HCT116 (cell line): ENCODE measurements around the gene PRIM1. TPM values are rescaled to one million over a fixed set of nuclear protein-coding genes. Genes with fewer than 3 reads are reported as not detected.
"Not testable (repeated sequence)": the region's sequence is repeated elsewhere in the genome, so short reads cannot be mapped to it uniquely, and the experiment has no call there.

ENCODE experiments used
- ATAC-seq: fragments of 200-7000 bp; cut with Tn5 transposase; 2 replicates; pipeline ENCODE4 v1.9.1; 2020; ENCODE audit warnings: mild to moderate bottlenecking, moderate library complexity
- BruUV-seq: library from RNA; stranded (reverse); fragments of 400-500 nt; replicated peaks from 2 replicates; lab custom pipeline; 2021; lab: Mats Ljungman, UMichigan
- CTCF ChIA-PET: fragments of 300-600 bp; sonication (Branson Sonifier 250); formaldehyde crosslinking; loops from one replicate; lab custom pipeline; 2021; ENCODE audit warnings: antibody characterized with exemption; lab: Charles Lee
- POLR2A ChIA-PET: fragments of 300-600, 350-600 bp; sonication (Branson Sonifier 250); formaldehyde crosslinking; loops from one replicate; lab custom pipeline; 2021; ENCODE audit warnings: antibody characterized with exemption; lab: Charles Lee
- RAD21 ChIA-PET, 2 experiments: fragments of 300-600 bp; sonication (Branson Sonifier 250); formaldehyde crosslinking; loops; one replicate each; lab custom pipeline; 2023; ENCODE audit warnings: low total read pairs in 2 of 2; ENCODE audit not compliant: uncharacterized antibody in 2 of 2, unreplicated experiment in 2 of 2, low non-redundant PET in 1 of 2; lab: Charles Lee
- DNase-seq: peaks from one replicate; pipeline ENCODE4 v3.0.0-alpha.2; 2010; ENCODE audit warnings: low read depth, low spot score
- H2AFZ ChIP-seq: fragments of 200-600 bp; shearing (Covaris generic), sonication (generic); 2 replicates; pipeline ENCODE4 v1.6.1; 2017; ENCODE audit warnings: low read depth, mixed run types, mixed read lengths, antibody characterized with exemption, low read length; ENCODE audit not compliant: poor library complexity, severe bottlenecking
- H3K27ac ChIP-seq: 2 replicates; pipeline ENCODE4 v1.5.1; 2012; ENCODE audit warnings: low read depth, low read length
- H3K27me3 ChIP-seq: fragments of 200-600 bp; sonication (generic); 2 replicates; pipeline ENCODE4 v1.6.1; 2016; ENCODE audit warnings: mixed run types, low read length, mixed read lengths; ENCODE audit not compliant: insufficient read depth
- H3K36me3 ChIP-seq, 2 experiments: fragments of 200-500 bp in 1 of 2; fragments of 200-600 bp in 1 of 2; sonication (Bioruptor generic) in 1 of 2; sonication (generic) in 1 of 2; 2 replicates each; pipeline versions ENCODE4 v1.5.1 to v1.6.1; 2014 to 2016; ENCODE audit warnings: low read length in 2 of 2, inconsistent platforms in 1 of 2, mixed read lengths in 1 of 2, mixed run types in 1 of 2; ENCODE audit not compliant: insufficient read depth in 2 of 2, control insufficient read depth in 1 of 2
- H3K4me1 ChIP-seq, 2 experiments: fragments of 200-600 bp in 1 of 2; sonication (generic) in 1 of 2; 2 replicates each; pipeline versions ENCODE4 v1.5.1 to v1.6.1; 2012 to 2017; ENCODE audit warnings: low read length in 2 of 2, inconsistent platforms in 1 of 2, mild to moderate bottlenecking in 1 of 2, mixed read lengths in 1 of 2, mixed run types in 1 of 2, moderate library complexity in 1 of 2; ENCODE audit not compliant: insufficient read depth in 2 of 2, control insufficient read depth in 1 of 2
- H3K4me2 ChIP-seq: fragments of 200-600 bp; sonication (generic); 2 replicates; pipeline ENCODE4 v1.6.1; 2017; ENCODE audit warnings: mixed run types, low read length, mixed read lengths
- H3K4me3 ChIP-seq, 2 experiments: fragments of 200-600 bp in 1 of 2; sonication (generic) in 1 of 2; replicated peaks in 1 of 2; 2 replicates each; pipeline ENCODE4 v1.5.1; 2011 to 2016; ENCODE audit warnings: low read length in 2 of 2, control low read depth in 1 of 2, low read depth in 1 of 2, mild to moderate bottlenecking in 1 of 2, mixed read lengths in 1 of 2, mixed run types in 1 of 2
- H3K79me2 ChIP-seq: fragments of 200-600 bp; sonication (generic); 2 replicates; pipeline ENCODE4 v1.6.1; 2017; ENCODE audit warnings: mild to moderate bottlenecking, mixed run types, low read length, moderate library complexity, mixed read lengths; ENCODE audit not compliant: insufficient read depth
- H3K9ac ChIP-seq: fragments of 200-600 bp; sonication (generic); 2 replicates; pipeline ENCODE4 v1.6.1; 2016; ENCODE audit warnings: low read length, mixed read lengths
- H3K9me2 ChIP-seq: fragments of 200-600 bp; sonication (generic), shearing (Covaris generic); 2 replicates; pipeline ENCODE4 v1.6.1; 2017; ENCODE audit warnings: mixed run types, mild to moderate bottlenecking, moderate library complexity; ENCODE audit not compliant: insufficient read depth
- H3K9me3 ChIP-seq, 2 experiments: fragments of 200-500 bp in 1 of 2; fragments of 200-600 bp in 1 of 2; sonication (Bioruptor generic) in 1 of 2; sonication (generic) in 1 of 2; 2 replicates each; pipeline ENCODE4 v1.6.1; 2014 to 2017; ENCODE audit warnings: low read length in 2 of 2, mixed read lengths in 2 of 2, inconsistent platforms in 1 of 2, low read depth in 1 of 2, mild to moderate bottlenecking in 1 of 2, mixed run types in 1 of 2, moderate library complexity in 1 of 2; ENCODE audit not compliant: control insufficient read depth in 1 of 2, insufficient read depth in 1 of 2
- H4K20me1 ChIP-seq: fragments of 200-600 bp; sonication (generic), shearing (Covaris generic); 2 replicates; pipeline ENCODE4 v1.6.1; 2017; ENCODE audit warnings: mixed run types, mild to moderate bottlenecking, moderate library complexity; ENCODE audit not compliant: insufficient read depth
- CTCF ChIP-seq, 3 experiments: fragments of 200-600 bp in 1 of 3; sonication (generic) in 1 of 3; IDR thresholded peaks in 2 of 3; conservative IDR thresholded peaks in 1 of 3; 2 replicates each; pipeline ENCODE4 v1.5.1; 2012 to 2017; ENCODE audit warnings: low read depth in 2 of 3, low read length in 2 of 3, antibody characterized with exemption in 1 of 3, borderline replicate concordance in 1 of 3, control low read depth in 1 of 3, mild to moderate bottlenecking in 1 of 3, mixed read lengths in 1 of 3, mixed run types in 1 of 3, moderate library complexity in 1 of 3; ENCODE audit not compliant: insufficient read depth in 1 of 3
- ELF1 ChIP-seq: IDR thresholded peaks from 2 replicates; pipeline ENCODE4 v1.6.1; 2012; ENCODE audit warnings: low read depth, borderline replicate concordance
- POLR2A ChIP-seq: IDR thresholded peaks from 2 replicates; pipeline ENCODE4 v1.7.0; 2011; ENCODE audit warnings: borderline replicate concordance; ENCODE audit not compliant: insufficient read depth, insufficient read length; ENCODE audit errors: extremely low read depth
- POLR2AphosphoS5 ChIP-seq: IDR thresholded peaks from 2 replicates; pipeline ENCODE4 v1.6.1; 2011; ENCODE audit warnings: mild to moderate bottlenecking, low read depth, low read length, moderate library complexity
- RAD21 ChIP-seq: IDR thresholded peaks from 2 replicates; pipeline ENCODE4 v1.6.1; 2012; ENCODE audit warnings: low read depth, mild to moderate bottlenecking
- SP1 ChIP-seq: IDR thresholded peaks from 2 replicates; pipeline ENCODE4 v1.6.1; 2012; ENCODE audit warnings: low read depth
- ZNF274 ChIP-seq: fragments of 200-500 bp; sonication (Bioruptor generic); IDR thresholded peaks from 2 replicates; pipeline ENCODE4 v1.6.1; 2014; ENCODE audit warnings: mild to moderate bottlenecking, low read depth, low read length, inconsistent platforms
- intact Hi-C: fragments of 100-400 bp; cut with micrococcal nuclease; formaldehyde crosslinking; loops from 2 replicates; pipeline ENCODE4 v1.10.0; 2022
- total RNA-seq: library from RNA; stranded (reverse); gene quantifications from one replicate; pipeline ENCODE4 v1.2.1, GENCODE V29; 2021; ENCODE audit not compliant: unreplicated experiment

Gene PRIM1
- total RNA-seq, 1 experiment from 2014 or later: 53.3 TPM

GRCh38 chr12:56800221-56800620, 48.1 kb upstream of the PRIM1 start:
- H4K20me1 ChIP-seq: no peaks in the 10 kb centered on the region
- no peaks in the 10 kb centered on the region for H3K27me3 ChIP-seq
- TF ChIP-seq ELF1: no peak
- TF ChIP-seq POLR2A: no peak
- TF ChIP-seq POLR2AphosphoS5: no peak
- no peak for TF ChIP-seq SP1
- TF ChIP-seq RAD21: no peak
- TF ChIP-seq ZNF274: no peak
- no peak for TF ChIP-seq CTCF (IDR thresholded peaks at IDR 0.05 in 2 of 3, conservative IDR thresholded peaks at IDR 0.05 in 1 of 3; ENCODE audit: borderline replicate concordance in 1 of 3, insufficient read depth in 1 of 3, low read depth in 2 of 3, low read length in 2 of 3)
- TF ChIP-seq, all 23 proteins: peak for 0
- no peak overlapping the region for H3K9ac ChIP-seq
- ATAC-seq (no peak), DNase-seq (no peak)
- ChIA-PET CTCF (no interaction called here), POLR2A (no interaction called here), RAD21 (no interaction called here)
- H2AFZ ChIP-seq: no peak overlapping the region
- H3K27ac ChIP-seq: no peak overlapping the region
- no peaks in the 10 kb centered on the region for H3K79me2 ChIP-seq
- no peaks in the 10 kb centered on the region for H3K36me3 ChIP-seq
- H3K9me2 ChIP-seq: no peaks in the 10 kb centered on the region
- H3K4me3 ChIP-seq: no peak overlapping the region
- intact Hi-C loops: no loop called here
- no peak overlapping the region for H3K4me2 ChIP-seq
- BruUV-seq: no TSS peak
- H3K4me1 ChIP-seq: no peaks in the 10 kb centered on the region
- H3K9me3 ChIP-seq: no peaks in the 10 kb centered on the region

- H3K9me2 ChIP-seq, H3K9ac ChIP-seq, ATAC-seq, intact Hi-C loops, H2AFZ ChIP-seq, POLR2A ChIA-PET, CTCF ChIA-PET, H3K36me3 ChIP-seq, H3K4me2 ChIP-seq, DNase-seq, H4K20me1 ChIP-seq, H3K27me3 ChIP-seq, H3K9me3 ChIP-seq, BruUV-seq, RAD21 ChIA-PET, H3K79me2 ChIP-seq, H3K27ac ChIP-seq, H3K4me3 ChIP-seq, H3K4me1 ChIP-seq: not testable (repeated sequence)
Measured at GRCh38 chr12:56799345-56799744, 47.2 kb upstream of the PRIM1 start.

- ATAC-seq, H3K4me3 ChIP-seq, POLR2A ChIA-PET, CTCF ChIA-PET, H3K4me1 ChIP-seq, H2AFZ ChIP-seq, DNase-seq, intact Hi-C loops, H3K9me2 ChIP-seq, H3K9ac ChIP-seq, H3K4me2 ChIP-seq, H4K20me1 ChIP-seq, H3K79me2 ChIP-seq, H3K9me3 ChIP-seq, RAD21 ChIA-PET, H3K36me3 ChIP-seq, H3K27me3 ChIP-seq, H3K27ac ChIP-seq, BruUV-seq: not testable (repeated sequence)
Measured at GRCh38 chr12:56795791-56796190, 43.7 kb upstream of the PRIM1 start.
